Body of pancreas (tissue), 4 donors: ENCODE measurements around the gene NPEPPS.

Source experiments
- CTCF ChIP-seq, 7 experiments: fragments of 450-650 bp in 4 of 7; fragments of 200-600 bp in 3 of 7; sonication (generic) in 3 of 7; IDR thresholded peaks; one replicate each; pipeline ENCODE4 v1.5.1; 2016 to 2019; ENCODE audit warnings: antibody characterized with exemption in 7 of 7
- POLR2A ChIP-seq, 3 donors: fragments of 450-650 bp; IDR thresholded peaks; one replicate each; pipeline ENCODE4 v1.6.1; 2016; ENCODE audit warnings: antibody characterized with exemption in 3 of 3, mild to moderate bottlenecking in 2 of 3

- TF ChIP-seq POLR2A (IDR thresholded peaks at IDR 0.05) (no peak), CTCF (IDR thresholded peaks at IDR 0.05) (no peak)
Observed at GRCh38 chr17:47649972-47650524, 119.1 kb downstream of the NPEPPS start.
